HepG2 (cell line): ENCODE measurements around the gene POGK. TPM values are rescaled to one million over a fixed set of nuclear protein-coding genes. Genes with fewer than 3 reads are reported as not detected.
A peak's percentile ranks its signal among the peaks of the same experiment; 100 is the strongest.

ENCODE experiments used
- CENPX ChIP-seq: sonication (generic); formaldehyde crosslinking; IDR thresholded peaks from 2 replicates; pipeline ENCODE4 v1.9.0; 2021; ENCODE audit warnings: mild to moderate bottlenecking, missing genetic modification reagents, moderate library complexity
- CREB1 ChIP-seq, 2 experiments: fragments of 450-650 bp in 1 of 2; IDR thresholded peaks; 2 replicates each; pipeline ENCODE4 v1.6.1; 2016 to 2017; ENCODE audit warnings: control low read depth in 1 of 2, mild to moderate bottlenecking in 1 of 2, missing compliant biosample characterization in 1 of 2, missing genetic modification characterization in 1 of 2
- NFYC ChIP-seq: IDR thresholded peaks from 2 replicates; pipeline ENCODE4 v1.6.1; 2016; ENCODE audit warnings: missing genetic modification reagents, missing compliant biosample characterization
- POLR2A ChIP-seq, 2 experiments: IDR thresholded peaks; 2 replicates each; pipeline ENCODE4 v1.6.1; 2011; ENCODE audit warnings: low read depth in 2 of 2, low read length in 2 of 2, mild to moderate bottlenecking in 1 of 2, moderate library complexity in 1 of 2; ENCODE audit not compliant: insufficient read depth in 1 of 2
- POLR2G ChIP-seq: fragments of 200-400 bp; formaldehyde crosslinking; IDR thresholded peaks from 2 replicates; pipeline ENCODE4 v1.6.1; 2018; ENCODE audit warnings: mild to moderate bottlenecking, low read depth, low read length, moderate library complexity
- SMYD3 ChIP-seq: sonication (generic); formaldehyde crosslinking; IDR thresholded peaks from 2 replicates; pipeline ENCODE4 v1.8.1; 2023; ENCODE audit warnings: mild to moderate bottlenecking, missing genetic modification reagents
- TBL1XR1 ChIP-seq: fragments of 150-350 bp; IDR thresholded peaks from 2 replicates; pipeline ENCODE4 v1.6.1; 2014; ENCODE audit warnings: borderline replicate concordance, low read length; ENCODE audit not compliant: partially characterized antibody
- ZNF503 ChIP-seq: sonication (generic); formaldehyde crosslinking; IDR thresholded peaks from 2 replicates; pipeline ENCODE4 v1.4.0; 2020; ENCODE audit warnings: missing genetic modification reagents
- ZNF609 ChIP-seq: sonication (generic); formaldehyde crosslinking; IDR thresholded peaks from 2 replicates; pipeline ENCODE4 v1.4.0; 2020; ENCODE audit warnings: mild to moderate bottlenecking, missing genetic modification reagents, borderline replicate concordance
- ZNF720 ChIP-seq: sonication (generic); formaldehyde crosslinking; IDR thresholded peaks from 2 replicates; pipeline ENCODE4 v1.4.0; 2020; ENCODE audit warnings: missing genetic modification reagents
- ZNF737 ChIP-seq: sonication (generic); formaldehyde crosslinking; IDR thresholded peaks from 2 replicates; pipeline ENCODE4 v1.5.0; 2020; ENCODE audit warnings: missing genetic modification reagents, mild to moderate bottlenecking, borderline replicate concordance
- ZNF772 ChIP-seq: sonication (generic); formaldehyde crosslinking; IDR thresholded peaks from 2 replicates; pipeline ENCODE4 v1.5.0; 2020; ENCODE audit warnings: mild to moderate bottlenecking, missing genetic modification reagents
- polyA plus RNA-seq, 8 experiments: library from polyadenylated mRNA; depleted of rRNA in 3 of 8; stranded (reverse) in 7 of 8; unstranded in 1 of 8; fragments of >200 nt; fragmentation: Illumina TruSeq in 4 of 8; extraction: Trizol in 4 of 8; gene quantifications; 2 replicates each; pipeline versions ENCODE4 v1.2.1 to v1.2.3, GENCODE V29; 2011 to 2016; ENCODE audit warnings: low read depth in 4 of 8, missing spikeins in 1 of 8, mixed read lengths in 1 of 8; ENCODE audit not compliant: insufficient read depth in 1 of 8
- total RNA-seq, 5 experiments: library from RNA; depleted of rRNA; stranded (reverse); fragments of >200 nt; fragmentation: Illumina TruSeq; extraction: Trizol; gene quantifications; 2 replicates each; pipeline ENCODE4 v1.2.3, GENCODE V29; 2016; ENCODE audit warnings: low read depth in 1 of 5
- TF ChIP-seq, protein P1 (sequence below), 2 experiments: sonication (generic) in 1 of 2; formaldehyde crosslinking in 1 of 2; IDR thresholded peaks; 2 replicates each; pipeline versions ENCODE4 v1.6.1 to v1.9.0; 2014 to 2022; ENCODE audit warnings: antibody characterized with exemption in 1 of 2, borderline replicate concordance in 1 of 2, inconsistent platforms in 1 of 2, low read depth in 1 of 2, missing genetic modification reagents in 1 of 2
- TF ChIP-seq, protein P2 (sequence below): sonication (generic); formaldehyde crosslinking; IDR thresholded peaks from 2 replicates; pipeline ENCODE4 v1.5.0; 2020; ENCODE audit warnings: missing genetic modification reagents

Gene POGK
- total and polyA plus RNA-seq, 2 of the 13 experiments (the other 11 are each of a cell fraction or from before 2014, with no cell fraction given): 4.8 to 16.2 TPM

- TF ChIP-seq, protein P1, sequence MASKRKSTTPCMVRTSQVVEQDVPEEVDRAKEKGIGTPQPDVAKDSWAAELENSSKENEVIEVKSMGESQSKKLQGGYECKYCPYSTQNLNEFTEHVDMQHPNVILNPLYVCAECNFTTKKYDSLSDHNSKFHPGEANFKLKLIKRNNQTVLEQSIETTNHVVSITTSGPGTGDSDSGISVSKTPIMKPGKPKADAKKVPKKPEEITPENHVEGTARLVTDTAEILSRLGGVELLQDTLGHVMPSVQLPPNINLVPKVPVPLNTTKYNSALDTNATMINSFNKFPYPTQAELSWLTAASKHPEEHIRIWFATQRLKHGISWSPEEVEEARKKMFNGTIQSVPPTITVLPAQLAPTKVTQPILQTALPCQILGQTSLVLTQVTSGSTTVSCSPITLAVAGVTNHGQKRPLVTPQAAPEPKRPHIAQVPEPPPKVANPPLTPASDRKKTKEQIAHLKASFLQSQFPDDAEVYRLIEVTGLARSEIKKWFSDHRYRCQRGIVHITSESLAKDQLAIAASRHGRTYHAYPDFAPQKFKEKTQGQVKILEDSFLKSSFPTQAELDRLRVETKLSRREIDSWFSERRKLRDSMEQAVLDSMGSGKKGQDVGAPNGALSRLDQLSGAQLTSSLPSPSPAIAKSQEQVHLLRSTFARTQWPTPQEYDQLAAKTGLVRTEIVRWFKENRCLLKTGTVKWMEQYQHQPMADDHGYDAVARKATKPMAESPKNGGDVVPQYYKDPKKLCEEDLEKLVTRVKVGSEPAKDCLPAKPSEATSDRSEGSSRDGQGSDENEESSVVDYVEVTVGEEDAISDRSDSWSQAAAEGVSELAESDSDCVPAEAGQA (IDR thresholded peaks at IDR 0.05; ENCODE audit: low read depth): peak; percentile 75; the same call in 1 of the 2 replicates
- TF ChIP-seq, protein P1 (CRISPR knock-in tag; IDR thresholded peaks at IDR 0.05; ENCODE audit: borderline replicate concordance): peak; percentile 83; the same call in 1 of the 2 replicates
- TF ChIP-seq POLR2G: peak; percentile 89
- no peak for TF ChIP-seq SMYD3 (CRISPR knock-in tag)
- TF ChIP-seq ZNF772 (CRISPR knock-in tag): peak; percentile 84
- TF ChIP-seq ZNF503 (CRISPR knock-in tag): peak; percentile 39; the same call in 1 of the 2 replicates
- TF ChIP-seq POLR2A (IDR thresholded peaks at IDR 0.05; ENCODE audit: insufficient read depth in 1 of 2, low read depth in 2 of 2, low read length in 2 of 2): peak; percentile 68 to 72
- TF ChIP-seq CREB1 (IDR thresholded peaks at IDR 0.05): peak; percentile 52
- TF ChIP-seq CREB1 (CRISPR knock-in tag; IDR thresholded peaks at IDR 0.05): peak; percentile 60
- no peak for TF ChIP-seq ZNF609
- no peak for TF ChIP-seq ZNF737 (CRISPR knock-in tag)
- TF ChIP-seq TBL1XR1: peak; percentile 26
- no peak for TF ChIP-seq CENPX (CRISPR knock-in tag)
- no peak for TF ChIP-seq ZNF720 (CRISPR knock-in tag)
- TF ChIP-seq, protein P2, sequence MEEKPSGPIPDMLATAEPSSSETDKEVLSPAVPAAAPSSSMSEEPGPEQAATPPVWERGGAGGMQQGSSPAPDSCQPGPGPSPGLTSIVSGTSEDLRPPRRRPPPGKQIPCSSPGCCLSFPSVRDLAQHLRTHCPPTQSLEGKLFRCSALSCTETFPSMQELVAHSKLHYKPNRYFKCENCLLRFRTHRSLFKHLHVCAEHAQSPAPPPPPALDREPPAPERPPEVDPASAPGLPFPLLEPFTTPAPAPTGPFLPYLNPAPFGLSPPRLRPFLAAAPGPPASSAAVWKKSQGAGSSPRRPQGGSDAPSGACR (CRISPR knock-in tag): no peak
- peak; percentile 39; the same call in 1 of the 2 replicates for TF ChIP-seq NFYC (CRISPR knock-in tag)
Measured at GRCh38 chr1:166875734-166876539, 36.7 kb downstream of the POGK start, which contains the start of gene TADA1 (continued).
